HG02798 (cell line): ENCODE data around the gene APH1A.
"Not testable (repeated sequence)": the region's sequence is repeated elsewhere in the genome, so short reads cannot be mapped to it uniquely, and the experiment has no call there.

Experiments
- ATAC-seq: cut with Tn5 transposase; IDR thresholded peaks from one replicate; pipeline ENCODE4 v1.9.1; 2021; ENCODE audit warnings: mild to moderate bottlenecking; ENCODE audit not compliant: unreplicated experiment, poor library complexity

The APH1A gene

DNA sequence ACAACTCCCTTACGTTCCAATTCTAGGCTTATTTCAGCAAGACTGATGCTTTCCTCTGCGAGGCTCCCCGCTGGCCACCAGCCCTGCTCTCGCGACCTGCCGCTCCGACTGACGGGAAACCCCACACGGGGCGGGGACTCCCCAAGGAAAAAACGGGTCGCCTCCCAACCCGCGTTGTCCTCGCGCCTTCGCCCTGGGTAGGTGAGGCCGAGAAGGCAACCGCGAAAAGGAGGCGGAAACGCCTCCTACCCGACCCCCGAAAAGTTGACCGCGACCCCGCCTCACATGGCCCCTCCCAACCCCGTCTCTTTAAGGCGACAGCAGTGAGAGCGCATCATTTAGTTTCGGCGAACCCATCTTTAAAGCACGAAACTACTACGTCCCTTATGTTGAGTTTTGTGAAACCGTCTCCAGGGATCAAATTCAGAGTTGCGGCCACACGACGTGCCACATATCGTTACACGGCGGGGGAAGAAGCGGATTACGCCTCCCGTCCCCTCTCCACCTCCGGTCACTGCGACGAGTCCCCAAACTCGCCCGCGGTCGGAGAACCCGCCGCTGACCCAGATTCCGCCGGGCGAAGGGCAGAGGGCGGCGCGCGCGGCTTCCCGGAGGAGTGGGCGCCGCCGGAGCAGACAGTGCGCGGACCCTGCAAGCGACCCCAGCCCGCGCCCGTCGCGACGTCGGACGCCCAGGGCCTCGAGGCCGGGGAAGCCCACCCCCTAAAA lies 34.1 kb downstream of the APH1A start:
- ATAC-seq, result peak; percentile 59

GRCh38 chr1:150234309-150234565 lies 34.6 kb downstream of the APH1A start:
- ATAC-seq, result no peak

- ATAC-seq, result no peak
Measured at GRCh38 chr1:150233359-150234308, 35.2 kb downstream of the APH1A start.

DNA sequence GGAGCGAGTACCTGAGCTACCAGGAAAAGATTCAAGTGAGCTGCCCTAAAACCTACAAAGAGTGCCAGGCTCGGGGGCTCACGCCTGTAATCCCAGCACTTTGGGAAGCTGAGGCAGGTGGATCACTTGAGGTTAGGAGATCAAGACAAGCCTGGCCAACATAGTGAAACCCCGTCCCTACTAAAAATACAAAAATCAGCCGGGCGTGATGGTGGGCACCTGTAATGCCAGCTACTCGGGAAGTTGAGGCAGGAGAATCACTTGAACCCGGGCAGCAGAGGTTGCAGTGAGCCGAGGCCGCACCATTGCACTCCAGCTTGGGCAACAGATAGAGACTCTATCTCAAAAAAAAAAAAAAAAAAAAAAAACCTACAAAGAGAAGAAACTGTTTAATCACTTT lies 35.9 kb downstream of the APH1A start:
- ATAC-seq, result not testable (repeated sequence)

DNA sequence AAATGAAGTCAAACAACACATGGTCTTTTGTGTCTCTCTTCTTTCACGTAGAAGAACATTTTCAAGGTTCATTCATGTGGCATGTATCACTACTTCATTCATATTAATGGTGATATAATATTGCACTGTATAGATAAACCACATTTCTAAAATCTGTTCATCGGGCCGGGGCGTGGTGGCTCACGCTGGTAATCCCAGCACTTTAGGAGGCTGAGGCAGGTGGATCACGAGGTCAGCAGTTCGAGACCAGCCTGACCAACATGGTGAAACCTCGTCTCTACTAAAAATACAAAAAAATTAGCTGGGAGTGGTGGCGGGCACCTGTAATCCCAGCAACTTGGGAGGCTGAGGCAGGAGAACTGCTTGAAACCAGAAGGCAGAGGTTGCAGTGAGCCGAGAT lies 40.6 kb downstream of the APH1A start:
- ATAC-seq, result not testable (repeated sequence)

DNA sequence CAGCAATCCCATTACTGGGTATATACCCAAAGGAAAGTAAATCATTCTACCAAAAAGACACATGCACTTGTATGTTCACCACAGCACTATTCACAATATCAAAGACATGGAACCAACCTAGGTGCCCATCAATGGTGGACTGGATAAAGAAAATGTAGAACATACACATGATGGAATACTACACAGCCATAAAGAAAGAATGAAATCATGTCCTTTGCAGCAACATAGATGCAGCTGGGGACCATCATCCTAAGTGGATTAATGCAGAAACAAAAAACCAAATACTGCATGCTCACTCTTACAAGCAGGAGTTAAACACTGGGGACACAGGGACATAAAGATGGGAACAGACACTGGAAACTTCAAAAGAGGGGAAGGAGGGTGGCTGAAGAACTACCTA lies 41.6 kb downstream of the APH1A start:
- no peak for ATAC-seq

DNA sequence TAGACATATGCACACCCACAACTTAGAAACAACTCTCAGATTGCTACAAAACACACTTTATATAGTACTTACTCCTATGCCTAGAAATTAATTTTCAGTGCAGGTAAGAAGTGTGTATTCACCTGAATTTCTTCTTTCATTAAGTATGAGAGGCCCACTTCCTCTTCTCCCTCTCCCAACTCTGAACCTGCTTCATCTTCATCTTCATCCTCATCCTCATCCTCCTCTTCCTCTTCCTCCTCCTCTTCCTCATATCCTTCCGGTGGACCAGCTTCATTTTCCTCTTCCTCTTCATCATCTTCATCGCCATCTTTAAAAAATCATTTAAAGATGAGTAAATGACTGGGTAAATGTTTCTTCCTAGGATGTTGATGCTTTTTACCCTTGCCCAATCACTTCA lies 42.3 kb downstream of the APH1A start:
- ATAC-seq, result no peak

GRCh38 chr1:150225546-150225945 lies 43.3 kb downstream of the APH1A start:
- ATAC-seq, result no peak

GRCh38 chr1:150224983-150225382 lies 43.8 kb downstream of the APH1A start:
- ATAC-seq, result no peak

- no peak for ATAC-seq
Measured at GRCh38 chr1:150221552-150221951, 47.3 kb downstream of the APH1A start.

DNA sequence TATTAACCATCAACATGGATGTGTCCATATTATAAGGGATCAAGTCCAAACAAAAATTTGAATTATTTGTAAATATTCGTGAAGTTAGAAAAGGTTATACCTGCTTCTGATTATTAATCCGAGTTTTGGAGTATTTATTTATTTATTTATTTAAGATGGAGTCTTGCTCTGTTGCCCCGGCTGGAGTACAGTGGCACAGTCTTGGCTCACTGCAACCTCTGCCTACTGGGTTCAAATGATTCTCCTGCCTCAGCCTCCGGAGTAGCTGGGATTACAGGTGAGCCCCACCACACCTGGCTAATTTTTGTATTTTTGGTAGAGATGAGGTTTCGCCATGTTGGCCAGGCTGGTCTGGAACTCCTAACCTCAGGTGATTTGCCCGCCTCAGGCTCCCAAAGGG lies 53.0 kb downstream of the APH1A start:
- ATAC-seq, result not testable (repeated sequence)
